A204.1 (cell line): ENCODE measurements around the gene SQSTM1.

Source experiments
- FAIRE-seq: peaks from 2 replicates; lab custom pipeline; 2012; peaks lifted over from hg19 to GRCh38; lab: Jason Lieb, UNC

The SQSTM1 gene

GRCh38 chr5:179874136-179874535 lies 53.4 kb downstream of the SQSTM1 start:
- no peak for FAIRE-seq

DNA sequence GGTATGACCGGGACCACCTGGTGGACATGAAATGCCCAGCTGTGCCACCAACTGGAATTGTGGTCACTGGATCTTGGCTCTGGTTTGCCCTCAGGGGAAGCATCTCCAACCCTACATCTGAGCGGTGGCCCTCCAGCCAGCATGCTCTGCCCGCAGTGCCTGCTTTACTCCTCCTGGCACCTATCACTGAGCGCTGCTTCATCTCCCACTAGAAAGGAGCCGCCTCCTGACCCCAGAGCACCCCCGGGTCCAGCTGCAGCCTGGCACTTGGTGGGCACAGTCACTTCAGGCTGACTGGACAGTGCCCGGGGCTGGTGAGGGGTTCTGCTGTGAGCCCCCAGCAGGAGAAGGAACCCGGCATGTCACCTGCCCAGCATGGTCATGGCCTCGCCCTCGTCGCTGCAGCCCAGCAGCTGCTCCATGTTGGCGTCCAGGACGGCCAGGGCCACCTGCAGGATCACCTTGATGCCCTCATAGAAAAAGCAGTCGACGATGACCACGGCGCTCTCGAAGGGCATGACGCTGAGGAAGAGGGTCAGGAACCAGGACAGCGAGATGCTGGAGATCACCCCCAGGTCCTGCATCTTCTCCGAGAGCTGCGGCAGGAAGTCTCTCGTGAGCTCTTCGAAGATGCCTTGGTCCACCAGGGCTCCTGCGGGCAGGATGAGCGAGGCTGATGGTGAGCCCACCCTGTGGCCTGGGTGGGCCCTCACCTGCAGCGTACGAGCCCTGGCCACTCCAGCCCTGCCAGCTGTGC lies 54.0 kb downstream of the SQSTM1 start:
- FAIRE-seq: no peak

- FAIRE-seq: no peak
These were observed 55.3 kb downstream of the SQSTM1 start for GRCh38 chr5:179875741-179876609.

DNA sequence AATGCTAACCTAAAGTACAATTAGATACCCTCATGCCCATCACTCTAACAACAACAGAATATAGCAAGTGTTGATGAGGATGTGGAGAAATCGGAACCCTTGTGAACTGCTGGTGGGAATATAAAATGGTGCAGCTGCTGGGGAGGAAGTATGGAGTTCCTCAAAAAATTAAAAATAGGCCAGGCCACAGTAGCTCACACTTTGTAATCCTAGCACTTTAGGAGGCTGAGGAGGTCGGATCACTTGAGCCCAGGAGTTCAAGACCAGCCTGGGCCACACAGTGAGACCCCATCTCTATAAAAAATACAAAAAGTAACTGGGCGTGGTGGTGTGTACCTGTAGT lies 55.9 kb downstream of the SQSTM1 start:
- FAIRE-seq: no peak

DNA sequence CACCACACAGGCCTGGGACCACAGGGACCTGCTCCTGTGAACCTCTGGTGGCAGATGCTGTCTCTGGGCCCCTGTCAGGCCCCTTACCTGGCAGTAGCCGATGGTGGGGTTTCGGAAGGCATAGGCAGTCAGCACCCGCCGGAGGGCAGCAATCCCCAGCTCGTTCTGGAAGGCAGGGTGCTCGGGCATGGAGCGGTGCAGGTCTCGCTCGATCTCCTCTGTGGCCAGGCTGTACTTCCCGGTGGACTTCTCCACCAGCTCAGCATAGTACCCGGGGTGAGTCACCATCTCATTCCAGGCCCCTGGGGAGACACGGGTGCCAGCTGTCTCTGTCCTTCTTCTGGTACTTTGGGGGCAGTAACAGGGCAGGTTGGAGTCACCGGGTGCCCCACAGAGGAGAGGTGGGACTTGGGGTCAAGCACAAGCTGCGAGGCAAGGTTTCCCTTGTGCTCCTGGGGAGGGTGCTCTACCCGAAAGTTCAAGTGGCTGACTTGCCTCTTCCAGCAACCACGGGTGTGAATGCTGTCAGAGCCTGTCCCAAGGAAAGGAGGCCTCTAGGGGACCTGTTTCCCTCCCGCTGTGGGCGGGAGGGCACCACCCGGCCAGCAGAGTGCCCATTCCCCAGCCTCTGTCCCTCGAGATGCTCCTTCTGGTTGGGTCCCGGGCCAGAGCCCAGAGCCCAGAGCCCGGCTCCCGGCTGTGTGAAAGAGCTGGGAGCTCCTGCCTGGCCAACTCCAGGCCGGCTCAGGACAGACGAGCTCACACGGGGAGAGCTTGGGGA lies 57.7 kb downstream of the SQSTM1 start:
- FAIRE-seq: no peak

GRCh38 chr5:179879003-179879689 lies 58.4 kb downstream of the SQSTM1 start:
- no peak for FAIRE-seq

- FAIRE-seq: no peak
These were observed 58.9 kb downstream of the SQSTM1 start for GRCh38 chr5:179879690-179880010.

GRCh38 chr5:179880066-179880650 lies 59.5 kb downstream of the SQSTM1 start:
- FAIRE-seq: no peak

DNA sequence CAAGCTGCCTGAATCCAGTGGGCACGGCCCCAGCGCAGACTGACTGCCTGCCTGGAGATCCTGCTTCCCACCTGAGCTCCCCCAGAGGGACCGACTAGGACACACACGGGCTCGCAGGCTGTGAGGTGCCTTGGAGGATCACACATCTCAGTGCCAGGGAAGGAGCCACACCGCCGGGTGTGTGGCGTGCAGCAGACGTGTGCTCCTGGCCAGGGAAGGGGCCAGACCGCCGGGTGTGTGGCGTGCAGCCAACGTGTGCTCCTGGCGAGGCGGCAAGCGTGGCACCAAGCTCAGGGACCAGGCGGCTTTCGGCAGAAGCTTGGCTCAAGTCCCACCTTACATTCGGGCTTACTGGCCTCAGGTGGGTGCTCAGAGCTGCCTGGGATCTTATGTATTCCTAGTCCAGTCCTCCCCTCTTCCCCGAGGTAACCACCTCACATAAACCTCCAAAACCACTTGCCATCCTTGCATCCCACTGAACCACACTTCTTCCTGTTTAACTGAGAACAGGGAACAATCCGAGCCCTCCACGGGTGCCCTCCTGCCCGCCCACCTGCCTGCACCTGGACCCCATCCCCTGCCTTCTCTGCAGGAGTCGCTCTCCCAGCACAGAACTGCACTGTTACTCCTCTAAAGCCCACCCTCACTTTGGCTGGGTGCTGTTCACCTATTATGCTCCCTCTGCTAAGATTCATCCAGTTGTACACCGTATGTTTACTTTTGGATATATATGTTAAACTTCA lies 60.3 kb downstream of the SQSTM1 start:
- no peak for FAIRE-seq

- FAIRE-seq: no peak
These were observed 61.6 kb downstream of the SQSTM1 start for GRCh38 chr5:179882338-179882737.

- no peak for FAIRE-seq
These were observed 62.5 kb downstream of the SQSTM1 start for GRCh38 chr5:179883163-179883562.

DNA sequence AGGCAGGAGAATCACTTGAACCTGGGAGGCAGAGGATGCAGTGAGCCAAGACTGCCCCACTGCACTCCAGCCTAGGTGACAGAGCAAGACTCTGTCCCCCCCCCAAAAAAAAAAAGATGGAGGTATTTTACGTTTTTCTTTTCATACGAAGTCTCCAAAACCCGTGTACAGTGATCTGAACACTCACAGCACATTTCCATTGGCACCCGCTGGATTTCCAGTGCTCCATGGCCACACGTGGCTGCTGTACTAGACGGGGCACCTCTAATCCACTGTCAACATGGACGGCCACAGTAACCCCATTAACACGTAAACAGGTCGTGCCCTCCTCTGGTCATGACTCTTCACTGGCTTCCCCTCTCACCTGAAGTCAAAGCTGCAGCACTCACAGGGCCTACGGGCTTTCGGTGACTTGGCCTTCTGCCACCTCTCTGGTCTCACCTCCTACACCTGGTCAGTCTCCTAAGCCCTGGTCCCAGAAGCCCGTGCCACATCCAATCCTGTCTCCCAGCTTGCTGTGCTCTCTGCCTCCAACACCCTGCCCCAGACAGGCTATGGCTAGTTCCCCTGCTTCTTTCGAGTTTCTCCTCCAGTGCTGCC lies 64.9 kb downstream of the SQSTM1 start:
- no peak for FAIRE-seq

GRCh38 chr5:179886190-179886911 lies 65.6 kb downstream of the SQSTM1 start:
- no peak for FAIRE-seq

- no peak for FAIRE-seq
These were observed 66.4 kb downstream of the SQSTM1 start for GRCh38 chr5:179887095-179887494.
